HG03135 (cell line): ENCODE data around the gene MYO1C.
"Not testable (repeated sequence)": the region's sequence is repeated elsewhere in the genome, so short reads cannot be mapped to it uniquely, and the experiment has no call there.

ENCODE experiments used
- ATAC-seq: cut with Tn5 transposase; IDR thresholded peaks from one replicate; pipeline ENCODE4 v1.9.1; 2021; ENCODE audit warnings: mild to moderate bottlenecking, moderate library complexity; ENCODE audit not compliant: unreplicated experiment

The MYO1C gene

DNA sequence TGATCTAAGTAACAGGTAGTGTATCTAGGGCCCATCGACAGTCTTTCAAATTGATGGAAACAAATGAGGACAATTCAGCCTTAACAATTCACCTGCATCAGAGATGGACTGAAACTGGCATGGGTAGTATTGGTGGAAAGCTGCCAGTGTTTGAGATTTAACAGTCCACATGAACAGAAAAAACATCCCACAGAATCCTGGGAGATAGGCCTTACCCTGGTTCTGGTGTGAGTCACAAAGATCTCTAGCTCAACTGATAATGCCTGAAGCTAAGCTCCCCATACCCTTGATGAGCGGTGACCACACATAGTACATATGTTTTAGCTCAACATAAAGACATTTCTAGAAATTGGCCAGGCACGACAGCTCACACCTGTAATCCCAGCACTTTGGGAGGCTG lies 58.3 kb downstream of the MYO1C start:
- no peak for ATAC-seq

DNA sequence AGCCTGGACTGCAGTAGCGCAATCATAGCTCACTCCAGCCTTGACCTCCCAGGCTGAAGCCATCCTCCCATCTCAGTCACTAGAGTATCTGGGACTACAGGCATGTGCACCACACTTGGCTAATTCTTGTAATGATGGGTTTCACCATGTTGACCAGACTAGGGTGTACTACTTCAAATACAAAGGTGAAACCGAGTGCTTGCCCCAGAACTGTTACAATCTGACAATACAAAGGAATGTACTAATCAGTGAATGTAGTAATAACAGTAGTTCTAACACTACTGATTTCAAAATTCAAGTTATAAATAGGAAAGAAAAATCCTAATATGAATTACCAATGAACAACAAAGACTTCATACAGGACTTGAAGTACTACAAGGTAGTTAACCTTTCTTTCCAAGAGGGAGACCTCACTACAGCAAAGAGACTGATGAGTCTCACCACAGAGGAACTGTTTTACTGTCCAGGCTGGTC lies 60.8 kb downstream of the MYO1C start:
- ATAC-seq, result no peak

DNA sequence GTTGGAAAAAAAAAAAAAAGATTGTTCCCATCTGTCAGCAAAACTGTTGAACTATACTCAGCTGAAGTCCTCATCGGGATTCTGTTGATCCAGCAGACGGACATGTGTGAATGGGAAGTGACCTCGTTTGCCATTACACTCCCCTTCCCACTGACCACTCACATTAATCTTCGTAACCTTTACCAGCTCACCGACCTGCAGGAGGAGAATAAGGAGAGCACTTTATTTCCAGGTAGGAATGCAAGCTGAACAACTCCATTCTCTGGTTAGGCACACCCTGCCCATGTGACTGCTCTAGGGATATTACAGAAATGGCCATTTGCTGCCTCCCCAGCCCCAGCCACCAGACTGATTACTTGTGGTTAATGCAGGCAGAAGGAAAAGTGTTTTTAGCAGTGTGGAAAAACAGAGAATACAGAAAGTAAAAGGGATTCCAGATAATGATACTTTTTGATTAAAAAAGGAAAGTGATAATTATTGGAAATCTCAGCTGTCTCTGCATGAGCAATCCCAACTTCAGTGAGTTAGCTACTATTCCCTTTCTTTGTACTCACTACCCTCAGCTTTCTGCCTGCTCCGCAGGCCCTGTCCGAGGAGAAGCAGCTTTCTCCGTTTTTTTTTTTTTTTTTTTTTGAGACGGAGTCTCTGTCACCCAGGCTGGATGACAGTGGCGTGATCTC lies 68.9 kb downstream of the MYO1C start:
- ATAC-seq, result no peak

DNA sequence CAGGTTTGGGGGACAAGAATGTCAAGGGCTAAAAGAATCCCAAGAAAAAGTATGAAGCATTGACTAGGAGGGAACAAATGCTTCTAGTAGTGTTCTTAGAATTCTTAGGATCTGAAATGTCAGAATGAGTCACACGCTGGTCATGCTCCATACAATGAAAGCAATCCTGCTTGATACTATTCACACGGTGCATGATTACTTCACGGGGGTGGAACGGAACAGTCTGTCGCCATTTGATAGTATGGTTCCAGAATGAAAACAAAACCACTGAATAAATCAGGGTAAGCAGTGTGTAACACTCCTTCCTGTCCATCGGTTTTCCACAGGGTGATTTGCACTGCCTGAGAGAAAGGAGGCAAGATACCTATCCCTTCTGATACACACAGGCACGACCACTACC lies 69.6 kb downstream of the MYO1C start:
- no peak for ATAC-seq

DNA sequence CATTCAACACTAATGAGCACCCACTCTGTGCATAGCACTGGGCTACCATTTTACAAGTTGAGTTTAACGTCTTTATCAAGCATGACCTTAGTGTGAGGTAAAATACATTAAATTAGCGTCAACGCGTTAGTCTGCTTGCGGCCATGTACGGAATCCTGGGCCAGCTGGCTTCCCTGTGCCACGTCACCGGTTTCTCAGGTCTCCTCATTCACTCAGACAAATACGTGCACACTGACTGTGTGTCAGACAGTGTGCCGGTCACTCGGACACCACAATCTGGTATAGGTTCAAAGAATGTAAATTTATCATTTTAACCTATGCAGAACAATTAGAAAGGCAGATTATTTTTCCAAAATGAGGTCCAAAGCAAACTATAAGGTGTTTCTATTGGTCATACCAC lies 71.0 kb downstream of the MYO1C start:
- no peak for ATAC-seq

DNA sequence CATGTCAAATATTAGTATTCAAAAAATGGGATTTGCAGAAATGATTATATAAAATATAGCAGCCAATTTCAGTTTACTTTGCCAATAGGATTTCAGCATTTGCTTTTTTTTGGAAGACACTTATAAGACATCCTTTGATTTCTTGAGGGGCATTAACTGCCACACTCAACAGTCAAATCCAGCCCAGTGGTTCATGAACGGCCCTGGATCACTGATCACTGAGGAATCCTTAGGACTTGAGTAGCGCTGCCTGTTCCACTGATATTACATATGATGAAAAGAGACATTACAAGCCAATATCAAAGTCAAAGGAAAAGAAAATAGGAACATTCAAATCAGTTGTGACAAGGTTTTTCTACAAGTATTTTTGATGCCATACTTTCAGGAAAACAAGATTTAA lies 71.5 kb downstream of the MYO1C start:
- ATAC-seq, result no peak

DNA sequence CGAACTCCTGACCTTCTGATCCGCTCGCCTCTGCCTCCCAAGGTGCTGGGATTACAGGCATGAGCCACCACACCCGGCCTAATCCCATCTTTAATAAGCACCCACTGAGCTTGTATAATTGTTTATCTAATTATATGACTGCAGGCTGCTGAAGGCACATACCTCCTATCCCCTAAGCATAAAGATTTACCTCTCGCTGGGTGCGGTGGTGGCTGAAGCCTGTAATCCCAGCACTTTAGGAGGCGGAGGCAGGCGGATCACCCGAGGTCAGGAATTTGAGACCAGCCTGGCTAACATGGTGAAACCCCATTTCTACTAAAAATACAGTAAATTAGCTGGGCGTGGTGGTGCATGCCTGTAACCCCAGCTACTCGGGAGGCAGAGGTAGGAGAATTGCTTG lies 72.3 kb downstream of the MYO1C start:
- ATAC-seq, result no peak

DNA sequence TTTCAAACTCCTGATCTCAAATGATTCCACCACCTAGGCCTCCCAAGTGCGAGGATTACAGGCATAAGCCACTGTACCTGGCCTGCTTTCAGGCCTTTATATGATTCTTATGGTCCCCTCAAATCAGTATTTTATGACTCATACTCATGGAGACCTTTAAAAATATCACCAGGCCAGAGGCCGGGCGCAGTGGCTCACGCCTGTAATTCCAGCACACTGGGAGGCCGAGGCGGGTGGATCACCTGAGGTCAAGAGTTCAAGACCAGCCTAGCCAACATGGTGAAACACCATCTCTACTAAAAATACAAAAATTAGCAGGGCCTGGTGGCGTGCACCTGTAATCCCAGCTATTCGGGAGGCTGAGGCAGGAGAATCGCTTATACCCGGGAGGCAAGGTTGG lies 74.0 kb downstream of the MYO1C start:
- ATAC-seq, result not testable (repeated sequence)

DNA sequence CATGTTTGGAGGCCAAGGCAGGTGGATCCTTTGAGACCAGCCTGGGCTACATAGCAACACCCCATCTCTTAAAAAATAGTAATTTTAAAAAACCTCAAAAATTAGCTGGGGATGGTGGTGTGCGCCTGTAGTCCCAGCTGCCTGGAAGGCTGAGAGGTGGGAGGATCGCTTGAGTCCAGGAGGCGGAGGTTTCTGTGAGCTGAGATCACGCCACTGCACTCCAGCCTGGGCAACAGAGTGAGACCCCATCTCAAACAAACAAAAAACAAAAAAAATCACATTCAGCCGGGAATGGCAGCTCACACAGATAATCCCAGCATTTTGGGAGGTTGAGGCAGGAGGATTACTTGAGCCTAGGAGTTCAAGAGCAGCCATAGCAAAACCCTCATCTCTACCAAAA lies 76.1 kb downstream of the MYO1C start:
- ATAC-seq, result no peak

DNA sequence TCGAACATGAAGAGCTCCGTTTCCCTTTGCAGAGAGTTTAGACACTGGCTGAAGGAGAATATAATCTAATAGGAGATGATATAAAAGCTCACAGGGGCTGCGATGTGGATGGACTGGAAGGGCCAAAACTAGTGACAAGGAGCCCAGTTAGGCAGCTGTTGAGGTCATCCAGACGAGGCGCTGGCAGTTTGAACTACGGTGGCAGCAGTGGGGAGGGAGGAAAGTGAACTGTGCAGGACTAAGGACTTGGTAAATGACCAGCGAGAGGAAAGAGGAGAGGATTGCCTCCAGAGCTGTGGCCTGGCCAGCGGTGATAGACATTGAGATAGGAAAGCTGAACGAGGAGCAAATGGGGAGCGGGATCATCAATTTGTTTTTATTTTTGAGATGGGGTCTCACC lies 77.9 kb downstream of the MYO1C start:
- ATAC-seq, result no peak
